Measurements from ENCODE around the gene PLXDC1.
"Not testable (repeated sequence)": the region's sequence is repeated elsewhere in the genome, so short reads cannot be mapped to it uniquely, and the experiment has no call there.

The PLXDC1 gene

GRCh38 chr17:39155654-39156053 is 4.2 kb upstream of the PLXDC1 start:
- no peak for DNase-seq (ENCODE audit: low read depth in 1 of 2, low spot score in 1 of 2)

- peak; percentile 90 to 92 for DNase-seq (ENCODE audit: low read depth in 1 of 2, low spot score in 1 of 2)
Measured at GRCh38 chr17:39153599-39154051, 2.2 kb upstream of the PLXDC1 start.

GRCh38 chr17:39151943-39152818 is 744 bp upstream of the PLXDC1 start:
- no peak for DNase-seq (ENCODE audit: low read depth in 1 of 2, low spot score in 1 of 2)

- DNase-seq (ENCODE audit: low read depth in 1 of 2, low spot score in 1 of 2) = no peak
Measured at GRCh38 chr17:39150795-39151149, 665 bp downstream of the PLXDC1 start.

- no peak for DNase-seq (ENCODE audit: low read depth in 1 of 2, low spot score in 1 of 2)
Measured at GRCh38 chr17:39150104-39150634, 1.3 kb downstream of the PLXDC1 start.

- DNase-seq (ENCODE audit: low read depth in 1 of 2, low spot score in 1 of 2) = no peak
Measured at GRCh38 chr17:39147221-39148185, 3.9 kb downstream of the PLXDC1 start.

GRCh38 chr17:39146273-39146672 is 5.2 kb downstream of the PLXDC1 start:
- DNase-seq (ENCODE audit: low read depth in 1 of 2, low spot score in 1 of 2) = no peak

GRCh38 chr17:39145143-39145542 is 6.3 kb downstream of the PLXDC1 start:
- DNase-seq (ENCODE audit: low read depth in 1 of 2, low spot score in 1 of 2) = no peak

- no peak for DNase-seq (ENCODE audit: low read depth in 1 of 2, low spot score in 1 of 2)
Measured at GRCh38 chr17:39144416-39144840, 7.0 kb downstream of the PLXDC1 start.

- no peak for DNase-seq (ENCODE audit: low read depth in 1 of 2, low spot score in 1 of 2)
Measured at GRCh38 chr17:39143552-39144093, 7.8 kb downstream of the PLXDC1 start.

GRCh38 chr17:39141915-39142664 is 9.3 kb downstream of the PLXDC1 start:
- no peak for DNase-seq (ENCODE audit: low read depth in 1 of 2, low spot score in 1 of 2)

- no peak for DNase-seq (ENCODE audit: low read depth in 1 of 2, low spot score in 1 of 2)
Measured at GRCh38 chr17:39141294-39141693, 10.1 kb downstream of the PLXDC1 start.

- no peak for DNase-seq (ENCODE audit: low read depth in 1 of 2, low spot score in 1 of 2)
Measured at GRCh38 chr17:39139561-39139960, 11.9 kb downstream of the PLXDC1 start.

GRCh38 chr17:39139161-39139511 is 12.3 kb downstream of the PLXDC1 start:
- DNase-seq (ENCODE audit: low read depth in 1 of 2, low spot score in 1 of 2) = no peak

GRCh38 chr17:39138431-39139160 is 12.8 kb downstream of the PLXDC1 start:
- DNase-seq (ENCODE audit: low read depth in 1 of 2, low spot score in 1 of 2) = no peak

GRCh38 chr17:39134878-39135277 is 16.6 kb downstream of the PLXDC1 start:
- DNase-seq (ENCODE audit: low read depth in 1 of 2, low spot score in 1 of 2) = no peak

- DNase-seq (ENCODE audit: low read depth in 1 of 2, low spot score in 1 of 2) = no peak
Measured at GRCh38 chr17:39132192-39132610, 19.2 kb downstream of the PLXDC1 start.

GRCh38 chr17:39131616-39132015 is 19.8 kb downstream of the PLXDC1 start:
- no peak for DNase-seq (ENCODE audit: low read depth in 1 of 2, low spot score in 1 of 2)

GRCh38 chr17:39130205-39130604 is 21.2 kb downstream of the PLXDC1 start:
- DNase-seq (ENCODE audit: low read depth in 1 of 2, low spot score in 1 of 2) = no peak

- DNase-seq (ENCODE audit: low read depth in 1 of 2, low spot score in 1 of 2) = not testable (repeated sequence)
Measured at GRCh38 chr17:39129544-39129943, 21.9 kb downstream of the PLXDC1 start.
